HepG2 (cell line): ENCODE data around the gene LYPD4. TPM values are rescaled to one million over a fixed set of nuclear protein-coding genes. Genes with fewer than 3 reads are reported as not detected.
A peak's percentile ranks its signal among the peaks of the same experiment; 100 is the strongest.

Experiments used
- ATAC-seq: fragments of 200-7000 bp; cut with Tn5 transposase; 3 replicates; pipeline ENCODE4 v1.9.1; 2020; ENCODE audit warnings: mild to moderate bottlenecking, moderate library complexity
- BruUV-seq: library from RNA; stranded (reverse); fragments of 400-500 nt; replicated peaks from 2 replicates; lab custom pipeline; 2021; lab: Mats Ljungman, UMichigan
- CTCF ChIA-PET: fragments of 300-600 bp; formaldehyde crosslinking; extraction: SDS; loops from one replicate; lab custom pipeline; 2021; ENCODE audit warnings: low total read pairs, inconsistent platforms, low intra/inter-chr PET ratio; lab: Yijun Ruan, JAX
- POLR2A ChIA-PET: fragments of 350-600 bp; sonication (Branson Sonifier 250); formaldehyde crosslinking; loops from one replicate; lab custom pipeline; 2020; ENCODE audit warnings: antibody characterized with exemption, inconsistent platforms; lab: Yijun Ruan, JAX
- DNase-seq: peaks from one replicate; pipeline ENCODE4 v3.0.0-alpha.2; 2015; ENCODE audit warnings: low spot score
- FAIRE-seq: peaks from 3 replicates; lab custom pipeline; 2011; peaks lifted over from hg19 to GRCh38; lab: Jason Lieb, UNC
- H2AFZ ChIP-seq: one replicate; pipeline ENCODE4 v1.6.1; 2011; ENCODE audit warnings: low read length, inconsistent platforms
- H3K27ac ChIP-seq: fragments of 300-600 bp; 3 replicates; pipeline ENCODE4 v1.8.0; 2011; ENCODE audit warnings: mixed run types, mild to moderate bottlenecking, mixed read lengths, low read length, inconsistent platforms; ENCODE audit not compliant: insufficient read depth; ENCODE audit errors: extremely low read length
- H3K27me3 ChIP-seq, 2 experiments: fragments of 200-600 bp in 1 of 2; 2 replicates in 1 of 2; 3 replicates in 1 of 2; pipeline versions ENCODE4 v1.6.0 to v1.8.0; 2011; ENCODE audit warnings: low read length in 2 of 2, mild to moderate bottlenecking in 2 of 2, moderate library complexity in 2 of 2, inconsistent platforms in 1 of 2; ENCODE audit not compliant: insufficient read depth in 2 of 2, control insufficient read depth in 1 of 2
- H3K36me3 ChIP-seq, 2 experiments: fragments of 200-600 bp in 1 of 2; replicated peaks in 1 of 2; 2 replicates in 1 of 2; 3 replicates in 1 of 2; pipeline versions ENCODE4 v1.5.1 to v1.8.0; 2011; ENCODE audit warnings: low read length in 2 of 2, inconsistent platforms in 1 of 2; ENCODE audit not compliant: insufficient read depth in 2 of 2, control insufficient read depth in 1 of 2
- H3K4me1 ChIP-seq: 2 replicates; pipeline ENCODE4 v1.5.1; 2012; ENCODE audit warnings: low read length, inconsistent platforms; ENCODE audit not compliant: insufficient read depth
- H3K4me2 ChIP-seq: 2 replicates; pipeline ENCODE4 v1.6.0; 2011; ENCODE audit warnings: low read depth, low read length, inconsistent platforms
- H3K4me3 ChIP-seq, 3 experiments: fragments of 200-600 bp in 1 of 3; sonication (generic), shearing (Covaris generic) in 1 of 3; replicated peaks in 1 of 3; 2 replicates each; pipeline ENCODE4 v1.5.1; 2011 to 2016; ENCODE audit warnings: low read length in 3 of 3, inconsistent platforms in 2 of 3, low read depth in 2 of 3, mild to moderate bottlenecking in 2 of 3, control low read depth in 1 of 3, mixed read lengths in 1 of 3; ENCODE audit not compliant: insufficient read depth in 1 of 3
- H3K79me2 ChIP-seq: one replicate; pipeline ENCODE4 v1.6.1; 2011; ENCODE audit warnings: low read length, inconsistent platforms; ENCODE audit not compliant: insufficient read depth
- H3K9ac ChIP-seq: 2 replicates; pipeline ENCODE4 v1.6.0; 2011; ENCODE audit warnings: mild to moderate bottlenecking, low read depth, low read length, inconsistent platforms; ENCODE audit not compliant: insufficient read depth
- H3K9me3 ChIP-seq: 2 replicates; pipeline ENCODE4 v1.5.1; 2012; ENCODE audit warnings: mild to moderate bottlenecking, low read length
- H4K20me1 ChIP-seq: 2 replicates; pipeline ENCODE4 v1.6.0; 2011; ENCODE audit warnings: inconsistent platforms, mild to moderate bottlenecking, low read length, moderate library complexity; ENCODE audit not compliant: insufficient read depth
- AGO2 ChIP-seq: fragments of 200-400 bp; formaldehyde crosslinking; optimal IDR thresholded peaks from 2 replicates; pipeline ENCODE3; 2017; ENCODE audit warnings: mild to moderate bottlenecking, low read depth, low read length, moderate library complexity
- MTERF4 ChIP-seq: sonication (generic); formaldehyde crosslinking; IDR thresholded peaks from 2 replicates; pipeline ENCODE4 v1.8.0; 2023; ENCODE audit warnings: mild to moderate bottlenecking, missing genetic modification reagents
- PHB2 ChIP-seq: fragments of 450-650 bp; IDR thresholded peaks from 2 replicates; pipeline ENCODE4 v1.6.1; 2018; ENCODE audit not compliant: partially characterized antibody
- POLR2A ChIP-seq, 2 experiments: IDR thresholded peaks; 2 replicates each; pipeline ENCODE4 v1.6.1; 2011; ENCODE audit warnings: low read depth in 2 of 2, low read length in 2 of 2, mild to moderate bottlenecking in 1 of 2, moderate library complexity in 1 of 2; ENCODE audit not compliant: insufficient read depth in 1 of 2
- POLR2AphosphoS5 ChIP-seq: IDR thresholded peaks from 2 replicates; pipeline ENCODE4 v1.6.1; 2012; ENCODE audit warnings: low read depth, low read length
- POLR2G ChIP-seq: fragments of 200-400 bp; formaldehyde crosslinking; IDR thresholded peaks from 2 replicates; pipeline ENCODE4 v1.6.1; 2018; ENCODE audit warnings: mild to moderate bottlenecking, low read depth, low read length, moderate library complexity
- RBFOX2 ChIP-seq: fragments of 200-400 bp; formaldehyde crosslinking; IDR thresholded peaks from 2 replicates; pipeline ENCODE4 v1.6.1; 2017; ENCODE audit warnings: low read depth, mild to moderate bottlenecking, low read length
- RXRB ChIP-seq: IDR thresholded peaks from 2 replicates; pipeline ENCODE4 v1.6.1; 2016; ENCODE audit warnings: borderline replicate concordance, missing genetic modification reagents, missing compliant biosample characterization
- WGBS: methylation state at CpG from one replicate; pipeline ENCODE4 v1.1.6; 2017; ENCODE audit warnings: low lambda C conversion rate; 5-methylcytosine and 5-hydroxymethylcytosine counted together
- in situ Hi-C: cut with HindIII; loops from 2 replicates; pipeline ENCODE4 v1.10.0; 2017; ENCODE audit warnings: low pct_unique_long_range_greater_than_20kb; ENCODE audit not compliant: extremely low pct_ligation_motif_present
- intact Hi-C: fragments of 100-400 bp; cut with micrococcal nuclease; formaldehyde crosslinking; loops from one replicate; pipeline ENCODE4 v1.10.0; 2022; ENCODE audit not compliant: unreplicated experiment
- polyA plus RNA-seq, 8 experiments: library from polyadenylated mRNA; depleted of rRNA in 3 of 8; stranded (reverse) in 7 of 8; unstranded in 1 of 8; fragments of >200 nt; fragmentation: Illumina TruSeq in 4 of 8; extraction: Trizol in 4 of 8; gene quantifications; 2 replicates each; pipeline versions ENCODE4 v1.2.1 to v1.2.3, GENCODE V29; 2011 to 2016; ENCODE audit warnings: low read depth in 4 of 8, missing spikeins in 1 of 8, mixed read lengths in 1 of 8; ENCODE audit not compliant: insufficient read depth in 1 of 8
- total RNA-seq, 5 experiments: library from RNA; depleted of rRNA; stranded (reverse); fragments of >200 nt; fragmentation: Illumina TruSeq; extraction: Trizol; gene quantifications; 2 replicates each; pipeline ENCODE4 v1.2.3, GENCODE V29; 2016; ENCODE audit warnings: low read depth in 1 of 5
- TF ChIP-seq, protein P1 (sequence below): sonication (generic); formaldehyde crosslinking; IDR thresholded peaks from 2 replicates; pipeline ENCODE4 v1.9.0; 2022; ENCODE audit warnings: low read depth, missing genetic modification reagents

LYPD4 gene
- total and polyA plus RNA-seq, 2 of the 13 experiments (the other 11 are each of a cell fraction or from before 2014, with no cell fraction given): not detected

DNA sequence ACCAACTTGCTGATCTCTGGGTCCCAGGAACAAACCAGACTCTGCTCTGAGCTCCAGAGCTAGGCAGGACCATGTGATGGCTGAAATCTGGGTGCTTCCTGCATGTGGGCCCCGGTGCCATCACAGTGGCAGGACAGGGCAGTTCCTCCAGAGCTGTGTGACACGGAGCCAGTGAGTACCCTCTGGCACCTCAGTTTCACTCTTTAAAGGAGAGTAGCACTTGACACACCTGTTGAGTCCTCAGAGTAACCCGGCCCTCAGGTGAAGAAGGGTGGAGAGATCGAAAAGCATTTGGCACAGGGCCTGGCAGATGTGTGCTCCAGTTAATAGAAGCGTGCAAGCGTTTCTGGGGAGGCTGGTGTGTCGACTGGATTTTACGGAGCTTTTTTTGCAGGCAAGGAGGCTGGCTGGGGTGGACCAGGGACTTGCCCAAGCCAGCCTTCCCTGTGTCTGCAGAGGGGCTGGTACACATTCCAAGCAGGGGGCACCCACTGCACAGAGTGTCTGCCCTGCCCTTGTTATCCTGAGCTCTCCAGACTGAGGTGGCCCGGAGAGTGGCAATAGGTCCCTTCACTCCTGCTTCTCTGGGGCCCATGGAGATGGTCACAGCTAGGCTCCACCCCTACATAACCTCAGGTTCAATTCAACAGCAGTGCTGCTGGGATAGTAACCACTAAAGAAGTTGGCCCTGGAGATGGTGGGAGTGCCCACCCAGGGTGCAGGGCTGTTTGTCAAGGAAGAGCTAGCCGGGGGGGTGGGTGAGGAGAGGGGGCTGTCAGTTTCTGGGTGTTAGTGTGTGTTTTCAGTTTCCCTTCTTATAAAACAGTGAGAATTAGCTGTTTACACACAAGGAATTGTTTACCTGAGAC, 23.9 kb upstream of the LYPD4 start:
- FAIRE-seq (no peak), DNase-seq (no peak), ATAC-seq (peak; percentile 1; the same call in 1 of the 3 replicates)
- no peak overlapping the region for H3K4me3 ChIP-seq
- TF ChIP-seq AGO2: peak; percentile 66
- TF ChIP-seq POLR2A (IDR thresholded peaks at IDR 0.05; ENCODE audit: insufficient read depth in 1 of 2, low read depth in 2 of 2, low read length in 2 of 2): peak in 1 of 2 experiments; percentile 43; a peak in 1 of 4 replicates
- no peak for TF ChIP-seq PHB2
- TF ChIP-seq POLR2G: peak; percentile 4
- TF ChIP-seq RXRB: no peak
- TF ChIP-seq RBFOX2: peak; percentile 53; the same call in 1 of the 2 replicates
- no peak for TF ChIP-seq MTERF4 (CRISPR knock-in tag)
- TF ChIP-seq, protein P1, sequence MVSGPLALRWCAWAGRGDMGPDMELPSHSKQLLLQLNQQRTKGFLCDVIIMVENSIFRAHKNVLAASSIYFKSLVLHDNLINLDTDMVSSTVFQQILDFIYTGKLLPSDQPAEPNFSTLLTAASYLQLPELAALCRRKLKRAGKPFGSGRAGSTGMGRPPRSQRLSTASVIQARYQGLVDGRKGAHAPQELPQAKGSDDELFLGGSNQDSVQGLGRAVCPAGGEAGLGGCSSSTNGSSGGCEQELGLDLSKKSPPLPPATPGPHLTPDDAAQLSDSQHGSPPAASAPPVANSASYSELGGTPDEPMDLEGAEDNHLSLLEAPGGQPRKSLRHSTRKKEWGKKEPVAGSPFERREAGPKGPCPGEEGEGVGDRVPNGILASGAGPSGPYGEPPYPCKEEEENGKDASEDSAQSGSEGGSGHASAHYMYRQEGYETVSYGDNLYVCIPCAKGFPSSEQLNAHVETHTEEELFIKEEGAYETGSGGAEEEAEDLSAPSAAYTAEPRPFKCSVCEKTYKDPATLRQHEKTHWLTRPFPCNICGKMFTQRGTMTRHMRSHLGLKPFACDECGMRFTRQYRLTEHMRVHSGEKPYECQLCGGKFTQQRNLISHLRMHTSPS (CRISPR knock-in tag): no peak
- TF ChIP-seq POLR2AphosphoS5: 0 out of 2 replicates have a peak, but pooled peaks have one; percentile 27
- intact Hi-C loops: no loop called here
- no peaks in the 10 kb centered on the region for H3K9me3 ChIP-seq
- H2AFZ ChIP-seq: no peak overlapping the region
- H4K20me1 ChIP-seq: peaks cover 88% of the 10 kb centered on the region
- H3K9ac ChIP-seq: no peak overlapping the region
- ChIA-PET POLR2A (interaction anchor here (6.9 kb wide), 1 partner anchor 8 kb away, joined by 72 read pairs; the partner anchor contains the start of gene RPS19), CTCF (no interaction called here)
- H3K79me2 ChIP-seq: peaks cover 36% of the 10 kb centered on the region
- H3K27ac ChIP-seq: peak overlapping the region; percentile 29
- in situ Hi-C loops: no loop called here
- H3K36me3 ChIP-seq: peaks cover 29 to 75% of the 10 kb centered on the region in 2 experiments
- H3K4me1 ChIP-seq: peaks cover 67% of the 10 kb centered on the region
- no peaks in the 10 kb centered on the region for H3K27me3 ChIP-seq
- WGBS: 94% methylated on average over 8 of the region's 10 CpGs
- H3K4me2 ChIP-seq: no peak overlapping the region
- BruUV-seq: no TSS peak
